ENCODE measurements around the gene ANKRD13C.
"Not testable (repeated sequence)": the region's sequence is repeated elsewhere in the genome, so short reads cannot be mapped to it uniquely, and the experiment has no call there.

The ANKRD13C gene

DNA sequence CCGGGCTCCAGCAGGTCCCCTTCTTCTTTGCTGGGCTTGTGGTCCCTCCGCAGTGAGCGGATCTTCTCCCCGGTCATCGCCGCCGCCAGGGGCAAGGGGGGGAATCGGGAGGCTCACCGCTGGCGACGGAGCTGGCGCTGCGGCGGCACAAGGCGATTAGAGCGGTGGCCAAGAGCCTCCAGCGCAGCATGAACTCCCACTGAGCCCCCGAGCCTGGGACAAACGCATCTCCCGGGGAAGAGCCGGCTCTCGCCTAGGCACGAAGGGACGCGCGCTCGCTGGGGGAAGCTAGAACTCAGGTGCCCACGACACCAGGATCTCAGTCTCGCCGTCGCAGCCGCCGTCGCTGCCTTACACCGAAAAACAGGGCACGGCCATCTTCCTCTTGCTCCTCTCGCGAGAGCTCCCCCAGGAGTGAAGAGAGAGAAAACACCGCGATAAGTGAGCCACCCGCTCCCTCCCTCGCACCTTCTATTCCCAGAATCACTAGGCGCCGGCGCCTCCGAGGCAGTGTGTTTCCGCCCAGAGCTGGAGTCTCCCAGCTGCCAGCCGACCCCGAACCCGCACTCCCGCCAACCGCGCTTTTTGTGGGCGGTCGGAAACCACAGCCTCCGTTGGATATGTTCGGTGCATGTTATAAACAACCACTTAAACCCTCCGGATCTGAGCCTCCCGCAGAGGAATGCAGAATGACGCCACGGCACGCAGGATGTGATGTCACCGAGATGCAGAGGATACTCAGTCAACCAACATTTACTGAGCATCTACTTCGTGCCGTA is at the start of gene ANKRD13C:
TSS of gene ANKRD13C (minus strand) at position 391 of the 779 bp plus-strand sequence. CDS start at position 77, 314 bp downstream.
- peak; percentile 82 for FAIRE-seq

DNA sequence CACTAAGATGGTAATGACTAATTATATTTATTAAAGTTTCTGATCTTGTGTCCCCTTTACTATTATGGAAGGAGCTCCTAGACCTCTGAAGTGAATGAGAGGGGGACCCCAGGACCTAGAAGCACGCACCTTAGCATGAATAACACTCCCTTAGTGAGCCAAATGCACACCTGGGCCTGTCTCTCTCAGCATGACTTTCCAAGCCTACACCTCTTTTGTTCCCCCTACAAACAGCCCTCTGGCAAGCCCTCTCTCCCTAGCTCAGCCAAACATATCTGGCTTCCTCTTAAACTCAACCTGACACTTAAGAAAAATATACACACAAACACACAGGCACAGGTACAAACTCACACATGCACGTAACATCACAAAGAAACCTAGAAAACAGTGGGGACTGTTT is 49.2 kb upstream of the ANKRD13C start:
- FAIRE-seq = no peak

DNA sequence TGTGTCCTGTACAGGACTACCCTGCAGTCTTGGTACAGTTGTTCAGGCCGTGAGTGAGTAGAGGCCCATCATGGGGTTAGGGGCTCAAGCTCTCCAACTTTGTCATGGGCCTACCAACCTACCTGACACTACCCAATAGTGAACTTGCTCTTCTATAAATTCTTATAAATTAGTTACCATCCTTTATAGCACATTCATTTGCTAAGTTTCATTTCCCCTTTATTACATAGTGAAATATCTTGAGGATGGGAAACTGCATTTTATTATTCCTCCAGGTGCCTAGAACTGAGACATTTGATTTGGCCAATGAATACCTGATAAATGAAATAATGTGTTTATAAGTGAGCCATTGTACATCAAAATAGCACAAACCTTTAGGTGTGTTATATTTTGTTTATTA is 47.5 kb upstream of the ANKRD13C start:
- no peak for FAIRE-seq

DNA sequence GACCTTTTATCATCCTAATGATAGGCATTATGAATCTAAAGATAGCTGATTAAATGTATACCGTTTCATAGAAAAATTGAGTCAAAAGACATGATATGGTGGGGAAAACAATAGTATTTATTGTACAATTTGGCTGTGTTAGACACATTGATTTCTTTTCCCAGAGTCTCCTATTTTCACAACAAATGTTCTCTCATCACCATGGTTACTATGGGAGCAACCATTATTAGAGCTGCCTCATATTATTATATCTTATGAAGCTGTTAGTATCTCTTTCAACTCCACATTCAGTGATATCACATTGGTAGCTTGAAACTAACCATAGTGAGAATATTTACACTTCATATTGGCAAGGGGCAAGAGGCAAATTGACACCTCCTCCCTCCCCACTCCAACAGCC is 45.8 kb upstream of the ANKRD13C start:
- no peak for FAIRE-seq

DNA sequence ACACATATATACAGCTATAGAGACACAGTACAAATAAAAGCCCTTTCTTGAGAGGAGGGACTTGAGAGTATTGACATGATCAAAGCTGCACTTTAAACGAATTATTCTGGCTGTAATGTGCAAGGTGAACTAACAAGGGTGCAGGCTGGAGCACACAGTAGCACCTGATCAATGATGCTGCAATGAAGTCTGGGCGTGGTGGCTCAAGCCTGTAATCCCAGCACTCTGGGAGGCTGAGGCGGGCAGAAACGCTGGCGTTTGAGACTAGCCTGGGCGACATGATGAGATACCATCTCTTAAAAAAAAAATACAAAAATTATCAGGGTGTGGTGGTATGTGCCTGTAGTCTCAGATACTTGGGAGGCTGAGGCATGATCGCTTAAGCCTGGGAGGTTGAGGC is 42.5 kb upstream of the ANKRD13C start:
- FAIRE-seq = no peak

- no peak for FAIRE-seq
These were observed 42.1 kb upstream of the ANKRD13C start for GRCh38 chr1:70396607-70397006.

DNA sequence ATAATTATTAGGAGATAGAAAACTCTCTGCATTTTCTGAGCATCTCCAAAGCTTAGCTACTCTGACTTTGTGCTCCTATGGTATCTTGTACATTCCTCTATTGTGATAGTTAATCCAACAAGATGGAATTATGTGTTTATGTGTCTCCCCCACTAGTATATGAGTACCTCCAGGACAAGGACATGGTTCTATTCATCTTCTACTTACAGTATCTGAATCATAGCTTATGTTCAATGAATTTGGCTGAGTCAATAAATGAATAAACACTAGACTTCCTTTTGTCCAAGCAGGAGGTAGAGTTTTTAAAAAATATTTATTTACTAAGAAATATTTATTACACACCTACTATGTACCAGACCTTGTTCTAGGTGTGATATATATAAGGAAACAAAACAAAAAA is 38.1 kb upstream of the ANKRD13C start:
- no peak for FAIRE-seq

DNA sequence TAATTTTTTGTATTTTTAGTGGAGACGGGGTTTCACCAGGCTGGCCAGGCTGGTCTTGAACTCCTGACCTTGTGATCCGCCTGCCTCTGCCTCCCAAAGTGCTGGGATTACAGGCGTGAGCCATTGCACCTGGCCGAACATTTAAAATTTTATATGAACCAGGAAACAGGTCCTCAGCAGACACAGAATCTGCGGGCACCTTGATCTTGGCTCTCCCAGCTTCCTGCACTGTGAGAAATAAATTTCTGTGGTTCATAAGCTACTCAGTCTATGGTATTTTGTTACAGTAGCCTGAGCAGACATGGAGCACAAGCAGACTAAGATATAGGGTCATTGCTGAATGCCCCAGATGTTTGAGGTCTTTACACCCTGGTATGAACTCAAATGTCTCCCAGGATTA is 33.0 kb upstream of the ANKRD13C start:
- no peak for FAIRE-seq

DNA sequence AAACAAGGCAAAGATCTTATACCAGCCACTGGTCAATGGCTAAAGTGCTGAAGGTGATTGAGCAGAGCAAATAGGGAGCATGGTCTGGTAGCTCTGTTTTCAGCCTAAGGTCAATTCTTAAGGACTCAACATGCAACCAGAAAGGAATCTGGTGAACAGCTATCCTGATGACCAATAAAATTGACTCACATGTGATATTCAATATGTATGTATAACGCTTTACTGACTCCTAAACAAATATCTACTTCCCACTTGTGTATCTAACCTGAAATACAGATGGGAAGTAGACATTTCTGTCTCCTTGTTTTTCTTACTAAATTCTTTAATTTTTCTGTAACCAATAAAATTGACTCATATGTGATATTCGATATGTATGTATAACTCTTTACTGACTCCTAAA is 31.6 kb upstream of the ANKRD13C start:
- no peak for FAIRE-seq

- FAIRE-seq = no peak
These were observed 31.0 kb upstream of the ANKRD13C start for GRCh38 chr1:70385477-70385876.

DNA sequence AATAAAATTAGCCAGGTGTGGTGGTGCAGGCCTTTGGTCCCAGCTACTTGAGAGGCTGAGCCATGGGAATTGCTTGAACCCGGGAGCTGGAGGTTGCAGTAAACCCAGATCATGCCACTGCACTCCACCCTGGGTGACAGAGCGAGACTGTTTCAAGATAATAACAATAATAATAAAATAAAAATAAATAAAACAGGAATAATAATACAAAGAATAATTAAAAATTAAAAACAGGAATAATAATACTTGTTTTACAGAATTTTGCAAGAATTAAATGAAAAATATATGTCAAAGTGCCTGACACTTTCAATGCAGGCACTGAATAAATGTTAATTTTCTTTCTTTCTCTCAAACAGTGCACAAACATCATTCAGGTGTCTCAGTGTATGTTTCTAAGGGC is 30.0 kb upstream of the ANKRD13C start:
- FAIRE-seq = no peak

GRCh38 chr1:70383483-70383882 is 29.0 kb upstream of the ANKRD13C start:
- no peak for FAIRE-seq

GRCh38 chr1:70382682-70383081 is 28.2 kb upstream of the ANKRD13C start:
- no peak for FAIRE-seq

DNA sequence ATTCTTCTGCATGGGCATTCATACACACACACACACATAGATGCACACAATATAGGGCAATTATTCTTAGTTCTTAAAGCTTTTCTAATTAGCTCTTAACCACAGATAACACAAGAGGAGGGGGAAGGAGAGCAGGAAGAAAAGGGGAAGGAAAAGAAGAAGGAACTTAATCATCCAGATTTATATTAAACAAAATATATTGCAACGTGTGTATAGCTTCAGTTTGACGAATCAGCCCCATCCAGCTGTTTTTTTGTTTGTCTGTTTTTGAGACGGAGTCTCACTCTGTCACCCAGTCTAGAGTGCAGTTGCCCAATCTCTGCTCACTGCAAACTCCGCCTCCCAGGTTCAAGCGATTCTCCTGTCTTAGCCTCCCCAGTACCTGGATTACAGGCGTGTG is 21.7 kb upstream of the ANKRD13C start:
- FAIRE-seq = no peak

DNA sequence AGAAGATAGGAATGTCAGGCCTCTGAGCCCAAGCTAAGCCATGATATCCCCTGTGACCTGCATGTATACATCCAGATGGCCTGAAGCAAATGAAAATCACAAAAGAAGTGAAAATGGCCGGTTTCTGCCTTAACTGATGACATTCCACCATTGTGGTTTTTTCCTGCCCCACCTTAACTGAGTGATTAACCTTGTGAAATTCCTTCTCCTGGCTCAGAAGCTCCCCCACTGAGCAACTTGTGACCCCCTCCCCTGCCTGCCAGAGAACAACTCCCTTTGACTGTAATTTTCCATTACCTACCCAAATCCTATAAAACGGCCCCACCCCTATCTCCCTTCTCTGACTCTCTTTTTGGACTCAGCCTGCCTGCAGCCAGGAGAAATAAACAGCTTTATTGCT is 19.1 kb upstream of the ANKRD13C start:
- FAIRE-seq = not testable (repeated sequence)

- no peak for FAIRE-seq
These were observed 17.9 kb upstream of the ANKRD13C start for GRCh38 chr1:70372426-70372825.

GRCh38 chr1:70371586-70371985 is 17.1 kb upstream of the ANKRD13C start:
- not testable (repeated sequence) for FAIRE-seq

GRCh38 chr1:70367397-70367796 is 12.9 kb upstream of the ANKRD13C start:
- FAIRE-seq = not testable (repeated sequence)

GRCh38 chr1:70366997-70367396 is 12.5 kb upstream of the ANKRD13C start:
- not testable (repeated sequence) for FAIRE-seq

DNA sequence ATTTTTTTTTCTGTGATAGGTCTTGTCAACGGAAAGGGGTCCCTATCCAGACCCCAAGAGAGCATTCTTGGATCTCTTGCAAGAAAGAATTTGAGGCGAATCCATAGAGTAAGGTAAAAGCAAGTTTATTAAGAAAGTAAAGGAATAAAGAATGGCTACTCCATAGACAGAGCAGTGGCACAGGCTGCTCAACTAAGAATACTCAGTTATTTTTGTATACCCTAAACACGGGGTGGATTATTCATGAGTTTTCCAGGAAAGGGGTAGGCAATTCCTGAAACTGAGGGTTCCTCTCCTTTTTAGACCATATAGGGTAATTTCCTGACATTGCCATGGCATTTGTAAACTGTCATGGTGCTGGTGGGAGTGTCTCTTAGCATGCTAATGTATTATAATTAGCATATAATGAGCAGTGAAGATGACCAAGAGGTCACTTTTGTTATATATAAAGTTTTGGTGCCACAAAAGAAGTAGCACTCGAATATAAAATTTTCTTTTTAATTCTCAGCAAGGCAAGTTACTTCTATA is 12.0 kb upstream of the ANKRD13C start:
- FAIRE-seq = not testable (repeated sequence)

DNA sequence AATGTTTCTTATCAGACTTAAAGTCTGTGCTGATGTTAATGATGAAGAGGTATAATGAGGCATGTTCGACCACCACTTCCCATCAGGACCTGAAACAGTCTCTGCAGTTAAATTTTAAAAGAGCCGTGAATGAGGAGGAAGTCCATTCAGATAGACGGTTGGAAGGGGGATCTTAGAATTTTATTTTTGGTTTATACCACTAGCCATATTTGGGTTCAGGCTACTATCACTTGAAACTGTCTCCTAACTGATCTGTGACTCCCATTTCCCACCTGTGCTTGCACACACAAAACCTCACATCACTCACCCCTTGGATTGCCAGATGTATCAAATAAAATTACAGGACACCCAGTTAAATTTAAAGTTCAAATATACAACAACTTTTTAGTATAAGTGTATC is 9.9 kb upstream of the ANKRD13C start:
- no peak for FAIRE-seq

DNA sequence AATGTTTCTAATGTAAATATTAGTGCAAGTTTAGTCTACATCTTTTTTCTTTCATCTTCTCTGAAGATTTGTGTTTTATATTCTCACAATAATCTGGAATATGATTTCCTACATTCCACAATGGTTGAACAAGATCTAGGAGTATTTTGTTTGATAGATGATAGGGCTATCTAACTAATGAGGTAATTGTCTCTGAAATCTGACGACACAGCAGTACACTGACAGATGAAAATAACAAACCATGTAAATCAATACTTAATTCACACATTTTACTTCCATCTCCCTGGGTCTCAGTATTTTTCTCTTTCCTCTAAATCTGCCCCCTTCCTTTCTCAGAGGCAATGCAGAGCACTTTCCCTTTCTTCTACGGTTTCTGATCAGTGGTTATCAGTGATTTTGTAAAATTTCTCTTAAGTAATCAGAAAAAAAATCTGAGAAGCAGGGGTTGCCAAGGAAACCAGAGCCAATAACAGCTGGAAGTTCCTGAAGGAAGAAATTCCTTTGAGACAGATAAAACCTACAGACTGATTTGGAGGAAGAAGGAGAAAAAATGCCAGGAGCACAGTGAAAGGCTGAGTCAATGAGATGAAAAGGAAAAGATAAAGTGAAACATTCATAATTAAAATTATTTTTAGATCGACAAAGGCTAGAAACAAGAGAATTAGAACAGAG is 7.3 kb upstream of the ANKRD13C start:
- FAIRE-seq = no peak

DNA sequence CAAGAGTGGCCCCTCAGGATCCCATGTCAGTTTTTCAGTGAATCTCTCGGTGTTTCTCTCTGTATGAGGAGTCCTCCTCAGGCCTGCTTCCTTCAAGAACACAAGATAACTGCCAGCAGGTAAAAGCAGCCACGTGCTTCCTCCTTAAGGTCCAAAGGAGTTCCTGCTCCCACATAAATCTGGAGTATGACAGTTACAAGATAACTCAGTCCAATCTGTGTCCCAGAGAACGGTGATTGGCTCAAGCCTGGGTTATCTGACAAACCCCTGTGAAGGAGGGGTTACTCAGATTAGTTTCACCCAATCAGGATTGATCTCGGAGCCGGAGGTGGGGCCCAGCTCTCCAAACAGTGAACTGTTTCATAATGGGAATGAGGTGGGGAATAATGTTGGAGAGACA is 5.8 kb upstream of the ANKRD13C start:
- no peak for FAIRE-seq

DNA sequence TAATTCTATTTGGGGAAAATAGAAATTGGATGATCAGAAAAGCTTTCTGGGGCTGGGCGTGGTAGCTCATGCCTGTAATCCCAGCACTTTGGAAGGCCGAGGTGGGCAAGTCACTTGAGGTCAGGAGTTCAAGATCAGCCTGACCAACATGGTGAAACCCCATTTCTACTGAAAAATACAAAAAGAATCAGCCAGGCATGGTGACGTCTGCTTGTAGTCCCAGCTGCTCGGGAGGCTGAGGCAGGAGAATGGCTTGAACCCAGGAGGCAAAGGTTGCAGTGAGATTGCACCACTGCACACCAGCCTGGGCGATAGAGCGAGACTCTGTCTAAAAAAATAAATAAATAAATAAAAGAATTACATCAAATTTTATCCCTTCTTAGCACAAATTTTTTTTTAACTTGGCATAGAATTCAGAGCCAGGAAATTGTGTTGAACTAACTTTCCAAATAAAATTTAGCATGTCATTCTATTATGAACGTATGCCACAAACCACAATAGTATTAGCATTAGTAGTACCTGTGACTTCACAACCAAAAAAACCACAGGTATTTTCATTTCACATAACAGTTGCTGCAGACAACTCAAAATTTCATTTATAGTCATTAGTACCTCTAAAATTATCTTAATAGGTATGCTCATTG is 4.5 kb upstream of the ANKRD13C start:
- no peak for FAIRE-seq

All from G401.6 (cell line).